WTC11 (cell line): Measurements from ENCODE around the gene AGBL1.

Source experiments
- ELF4 ChIP-seq: sonication (generic); formaldehyde crosslinking; IDR thresholded peaks from 2 replicates; pipeline ENCODE4 v1.8.1; 2022; ENCODE audit warnings: low read depth, mild to moderate bottlenecking, moderate library complexity, missing genetic modification reagents
- TF ChIP-seq, protein P1 (sequence below): sonication (generic); formaldehyde crosslinking; IDR thresholded peaks from 2 replicates; pipeline ENCODE4 v1.8.0; 2022; ENCODE audit warnings: mild to moderate bottlenecking, missing genetic modification reagents
- TF ChIP-seq, protein P2 (sequence below): fragments of 200-600 bp; IDR thresholded peaks from 2 replicates; pipeline ENCODE4 v1.8.0; 2022; ENCODE audit warnings: antibody characterized with exemption
- TF ChIP-seq, protein P3 (sequence below): sonication (generic); formaldehyde crosslinking; IDR thresholded peaks from 2 replicates; pipeline ENCODE4 v1.8.1; 2023; ENCODE audit warnings: mild to moderate bottlenecking, missing genetic modification reagents, moderate library complexity

DNA sequence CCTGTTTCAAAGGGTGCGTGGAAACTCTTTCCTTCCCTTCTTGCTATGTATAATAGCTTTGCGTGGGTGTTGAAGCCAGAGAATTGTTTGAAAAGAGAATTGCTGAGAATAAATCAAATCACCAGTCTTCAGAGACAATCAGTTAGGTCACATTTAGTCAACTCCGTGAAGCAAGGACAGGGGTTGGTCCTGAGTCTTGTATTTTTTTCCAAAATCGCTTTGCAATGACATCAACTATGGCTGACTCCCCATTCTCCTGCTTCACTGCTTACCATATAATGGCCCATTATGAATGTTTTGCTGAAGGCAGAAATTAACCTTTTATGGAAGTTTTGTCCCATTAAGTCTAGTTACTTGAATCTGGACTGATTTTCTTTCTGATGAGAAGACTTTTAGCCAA is 852.8 kb downstream of the AGBL1 start:
- TF ChIP-seq, protein P1, sequence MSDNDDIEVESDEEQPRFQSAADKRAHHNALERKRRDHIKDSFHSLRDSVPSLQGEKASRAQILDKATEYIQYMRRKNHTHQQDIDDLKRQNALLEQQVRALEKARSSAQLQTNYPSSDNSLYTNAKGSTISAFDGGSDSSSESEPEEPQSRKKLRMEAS (CRISPR knock-in tag): no peak
- TF ChIP-seq, protein P2, sequence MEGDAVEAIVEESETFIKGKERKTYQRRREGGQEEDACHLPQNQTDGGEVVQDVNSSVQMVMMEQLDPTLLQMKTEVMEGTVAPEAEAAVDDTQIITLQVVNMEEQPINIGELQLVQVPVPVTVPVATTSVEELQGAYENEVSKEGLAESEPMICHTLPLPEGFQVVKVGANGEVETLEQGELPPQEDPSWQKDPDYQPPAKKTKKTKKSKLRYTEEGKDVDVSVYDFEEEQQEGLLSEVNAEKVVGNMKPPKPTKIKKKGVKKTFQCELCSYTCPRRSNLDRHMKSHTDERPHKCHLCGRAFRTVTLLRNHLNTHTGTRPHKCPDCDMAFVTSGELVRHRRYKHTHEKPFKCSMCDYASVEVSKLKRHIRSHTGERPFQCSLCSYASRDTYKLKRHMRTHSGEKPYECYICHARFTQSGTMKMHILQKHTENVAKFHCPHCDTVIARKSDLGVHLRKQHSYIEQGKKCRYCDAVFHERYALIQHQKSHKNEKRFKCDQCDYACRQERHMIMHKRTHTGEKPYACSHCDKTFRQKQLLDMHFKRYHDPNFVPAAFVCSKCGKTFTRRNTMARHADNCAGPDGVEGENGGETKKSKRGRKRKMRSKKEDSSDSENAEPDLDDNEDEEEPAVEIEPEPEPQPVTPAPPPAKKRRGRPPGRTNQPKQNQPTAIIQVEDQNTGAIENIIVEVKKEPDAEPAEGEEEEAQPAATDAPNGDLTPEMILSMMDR: no peak
- TF ChIP-seq, protein P3, sequence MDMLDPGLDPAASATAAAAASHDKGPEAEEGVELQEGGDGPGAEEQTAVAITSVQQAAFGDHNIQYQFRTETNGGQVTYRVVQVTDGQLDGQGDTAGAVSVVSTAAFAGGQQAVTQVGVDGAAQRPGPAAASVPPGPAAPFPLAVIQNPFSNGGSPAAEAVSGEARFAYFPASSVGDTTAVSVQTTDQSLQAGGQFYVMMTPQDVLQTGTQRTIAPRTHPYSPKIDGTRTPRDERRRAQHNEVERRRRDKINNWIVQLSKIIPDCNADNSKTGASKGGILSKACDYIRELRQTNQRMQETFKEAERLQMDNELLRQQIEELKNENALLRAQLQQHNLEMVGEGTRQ: no peak
- TF ChIP-seq ELF4 (CRISPR knock-in tag): no peak
